HG03520 (cell line): ENCODE measurements around the gene TMEM219.
"Not testable (repeated sequence)": the region's sequence is repeated elsewhere in the genome, so short reads cannot be mapped to it uniquely, and the experiment has no call there.

ENCODE experiments used
- ATAC-seq: cut with Tn5 transposase; IDR thresholded peaks from one replicate; pipeline ENCODE4 v1.9.1; 2021; ENCODE audit warnings: mild to moderate bottlenecking, moderate library complexity; ENCODE audit not compliant: unreplicated experiment

The TMEM219 gene

GRCh38 chr16:30010844-30011713 lies 49.2 kb downstream of the TMEM219 start, which contains the start of gene DOC2A:
DOC2A (minus strand) TSS chr16:30011027; CDS start chr16:30010222, 805 bp downstream.
- ATAC-seq, result no peak

GRCh38 chr16:30011714-30012504 lies 50.0 kb downstream of the TMEM219 start:
- no peak for ATAC-seq

GRCh38 chr16:30012598-30012997 lies 50.7 kb downstream of the TMEM219 start:
- ATAC-seq, result not testable (repeated sequence)

- not testable (repeated sequence) for ATAC-seq
Measured at GRCh38 chr16:30015450-30015849, 53.6 kb downstream of the TMEM219 start.

GRCh38 chr16:30016555-30017276 lies 54.8 kb downstream of the TMEM219 start:
- ATAC-seq, result no peak

GRCh38 chr16:30017277-30017656 lies 55.4 kb downstream of the TMEM219 start:
- ATAC-seq, result no peak

GRCh38 chr16:30017937-30018336 lies 56.1 kb downstream of the TMEM219 start:
- not testable (repeated sequence) for ATAC-seq

- ATAC-seq, result no peak
Measured at GRCh38 chr16:30018731-30019158, 56.9 kb downstream of the TMEM219 start.
